Activated naive CD4-positive, alpha-beta T cell treated with anti-CD3 and anti-CD28 coated beads for 36 hours (primary cell): ENCODE data around the gene YARS1. TPM values are rescaled to one million over a fixed set of nuclear protein-coding genes. Genes with fewer than 3 reads are reported as not detected.
"Not testable (repeated sequence)": the region's sequence is repeated elsewhere in the genome, so short reads cannot be mapped to it uniquely, and the experiment has no call there.

Source experiments
- CTCF ChIA-PET: fragments of 350-600 bp; sonication (Branson Sonifier 250); formaldehyde crosslinking; loops from one replicate; lab custom pipeline; 2021; ENCODE audit warnings: antibody characterized with exemption; lab: Charles Lee
- DNase-seq: peaks from one replicate; pipeline ENCODE4 v3.0.0-alpha.2; 2020
- H3K27ac Mint-ChIP-seq: one replicate; pipeline ENCODE4 v1.8.0; 2021; ENCODE audit warnings: mild to moderate bottlenecking, mixed read lengths
- H3K27me3 Mint-ChIP-seq: one replicate; pipeline ENCODE4 v1.8.0; 2021; ENCODE audit warnings: low read depth, mixed read lengths
- H3K36me3 Mint-ChIP-seq: one replicate; pipeline ENCODE4 v1.8.0; 2021; ENCODE audit warnings: low read depth, mixed read lengths
- H3K4me1 Mint-ChIP-seq: one replicate; pipeline ENCODE4 v1.8.0; 2021; ENCODE audit warnings: low read depth, mixed read lengths
- H3K4me3 Mint-ChIP-seq: one replicate; pipeline ENCODE4 v1.8.0; 2021; ENCODE audit warnings: mild to moderate bottlenecking, moderate library complexity, mixed read lengths
- H3K9me3 Mint-ChIP-seq: one replicate; pipeline ENCODE4 v1.8.0; 2021; ENCODE audit warnings: mixed read lengths
- intact Hi-C: fragments of 100-400 bp; cut with micrococcal nuclease; formaldehyde crosslinking; loops from one replicate; pipeline ENCODE4 v1.15.1; 2023
- total RNA-seq, 2 experiments: library from RNA; stranded (reverse); gene quantifications; one replicate each; pipeline ENCODE4 v1.2.3, GENCODE V29; 2021

Gene YARS1
- total RNA-seq, 2 experiments from 2014 or later, result 293 to 312 TPM

DNA sequence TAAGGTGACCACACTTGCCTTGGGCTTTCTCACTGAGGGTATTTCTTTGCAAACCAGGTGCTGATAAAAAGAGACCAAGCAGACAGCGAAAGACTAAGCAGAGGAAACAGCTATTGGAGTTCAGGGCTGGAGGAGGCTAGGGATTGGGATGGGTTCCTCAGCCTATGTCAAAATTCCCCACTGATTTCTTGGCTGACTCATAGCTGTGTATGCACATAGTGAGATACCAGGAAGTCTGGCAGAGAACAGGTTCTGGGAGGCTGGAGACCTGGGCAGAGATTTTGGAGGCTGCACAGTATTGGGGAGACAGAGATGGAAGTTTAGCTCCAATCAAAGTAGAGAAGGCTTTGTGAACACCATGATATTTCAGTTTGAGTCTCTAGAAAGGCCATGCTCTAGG is 25.3 kb downstream of the YARS1 start:
- CTCF ChIA-PET, result interaction anchor here (0.6 kb wide), 1 partner anchor 179 kb away, joined by 3 read pairs; no protein-coding TSS in a partner anchor
- no peak overlapping the region for H3K4me3 Mint-ChIP-seq
- DNase-seq, result no peak
- no peak overlapping the region for H3K27ac Mint-ChIP-seq
- no peaks in the 10 kb centered on the region for H3K27me3 Mint-ChIP-seq
- peaks cover 11% of the 10 kb centered on the region for H3K4me1 Mint-ChIP-seq
- H3K9me3 Mint-ChIP-seq, result no peaks in the 10 kb centered on the region
- peaks cover 37% of the 10 kb centered on the region for H3K36me3 Mint-ChIP-seq
- intact Hi-C loops, result no loop called here

DNA sequence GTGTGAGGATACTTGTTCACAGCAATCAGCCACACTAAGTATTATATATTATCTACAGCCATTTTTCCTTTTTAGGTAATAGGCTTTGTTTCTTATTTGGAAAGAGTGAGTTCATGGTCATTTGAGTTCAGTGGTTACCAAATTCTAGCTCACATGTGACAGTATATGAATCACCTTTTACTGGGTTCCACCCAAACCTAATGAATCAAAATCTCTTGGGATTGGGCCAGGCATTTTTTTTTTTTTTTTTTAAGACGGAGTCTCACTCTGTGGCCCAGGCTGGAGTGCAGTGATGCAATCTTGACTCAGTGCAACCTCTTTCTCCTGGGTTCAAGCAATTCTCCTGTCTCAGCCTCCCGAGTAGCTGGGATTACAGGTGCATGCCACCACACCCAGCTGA is 27.8 kb downstream of the YARS1 start:
- H3K36me3 Mint-ChIP-seq, result peaks cover 43% of the 10 kb centered on the region
- H3K9me3 Mint-ChIP-seq, H3K4me3 Mint-ChIP-seq, intact Hi-C loops, H3K27me3 Mint-ChIP-seq, DNase-seq, H3K27ac Mint-ChIP-seq: not testable (repeated sequence)
- CTCF ChIA-PET, result interaction anchor here (0.7 to 1.1 kb wide), 3 partner anchors 15 to 269 kb away, joined by 3 to 4 read pairs (median 4); no protein-coding TSS in a partner anchor
- peaks cover 10% of the 10 kb centered on the region for H3K4me1 Mint-ChIP-seq

DNA sequence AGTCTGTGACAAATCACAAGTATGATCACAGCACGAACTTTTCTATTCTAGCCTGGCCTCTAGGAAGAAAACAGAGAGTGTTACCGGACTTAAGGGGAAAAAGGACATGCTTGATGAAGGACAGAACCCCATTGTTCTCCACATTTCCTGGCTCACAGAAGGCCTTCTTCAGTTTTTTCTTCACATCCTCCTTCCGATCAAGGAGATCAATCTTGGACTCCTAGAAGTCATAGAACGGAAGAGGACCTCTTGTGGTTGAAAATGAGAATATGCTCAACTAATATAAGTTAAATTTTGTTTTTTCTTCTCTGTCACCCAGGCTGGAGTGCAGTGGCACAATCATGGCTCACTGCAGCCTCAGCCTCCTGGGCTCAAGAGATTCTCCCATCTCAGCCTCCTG is 30.3 kb downstream of the YARS1 start:
- Mint-ChIP-seq H3K36me3 (peaks cover 44% of the 10 kb centered on the region), H3K4me3 (no peak overlapping the region), H3K4me1 (peaks cover 4% of the 10 kb centered on the region), H3K27me3 (no peaks in the 10 kb centered on the region), H3K27ac (no peak overlapping the region), H3K9me3 (no peaks in the 10 kb centered on the region)
- intact Hi-C loops, result no loop called here
- CTCF ChIA-PET, result interaction anchor here (0.6 to 1.3 kb wide), 2 partner anchors 14 to 697 kb away, joined by 3 to 5 read pairs; no protein-coding TSS in a partner anchor
- no peak for DNase-seq

DNA sequence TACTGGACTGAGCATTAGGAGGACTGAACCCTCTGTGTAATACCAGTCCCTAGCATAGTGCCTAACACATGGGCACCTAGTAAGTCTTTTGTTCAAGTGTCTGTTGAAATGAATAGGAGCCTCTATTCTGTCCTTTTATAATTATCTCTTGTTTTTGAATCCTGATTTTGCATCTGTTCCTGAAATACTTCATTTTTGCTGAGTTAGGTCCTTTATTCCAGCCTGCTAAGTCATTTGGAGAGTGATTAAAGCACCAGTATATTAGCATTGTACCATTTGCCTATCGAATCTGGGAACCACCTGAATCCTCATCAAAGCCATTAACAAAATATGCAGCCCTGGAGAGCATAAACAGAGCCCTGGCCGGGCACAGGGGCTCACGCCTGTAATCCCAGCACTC is 32.3 kb downstream of the YARS1 start:
- Mint-ChIP-seq H3K4me3 (no peak overlapping the region), H3K36me3 (peaks cover 49% of the 10 kb centered on the region), H3K27me3 (no peaks in the 10 kb centered on the region), H3K9me3 (no peaks in the 10 kb centered on the region), H3K4me1 (peaks cover 2% of the 10 kb centered on the region), H3K27ac (no peak overlapping the region)
- no peak for DNase-seq
- intact Hi-C loops, result no loop called here
- CTCF ChIA-PET, result no interaction called here

DNA sequence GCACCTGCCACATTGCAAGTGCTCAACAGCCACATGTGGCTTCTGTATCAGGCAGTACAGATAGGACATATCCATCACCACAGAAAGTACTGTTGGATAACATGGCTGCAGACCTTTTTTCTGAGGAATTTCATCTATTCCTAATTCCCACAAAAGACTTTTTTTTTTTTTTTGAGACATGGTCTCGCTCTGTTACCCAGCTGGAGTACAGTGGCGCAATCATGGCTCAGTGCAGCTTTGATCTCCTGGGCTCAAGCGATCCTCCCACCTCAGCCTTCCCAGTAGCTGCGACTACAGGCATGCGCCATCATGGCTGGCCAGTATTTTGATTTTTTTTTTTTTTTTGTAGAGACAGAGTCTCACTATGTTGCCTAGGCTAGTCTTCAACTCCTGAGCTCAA is 33.3 kb downstream of the YARS1 start:
- Mint-ChIP-seq H3K27ac (no peak overlapping the region), H3K27me3 (no peaks in the 10 kb centered on the region)

DNA sequence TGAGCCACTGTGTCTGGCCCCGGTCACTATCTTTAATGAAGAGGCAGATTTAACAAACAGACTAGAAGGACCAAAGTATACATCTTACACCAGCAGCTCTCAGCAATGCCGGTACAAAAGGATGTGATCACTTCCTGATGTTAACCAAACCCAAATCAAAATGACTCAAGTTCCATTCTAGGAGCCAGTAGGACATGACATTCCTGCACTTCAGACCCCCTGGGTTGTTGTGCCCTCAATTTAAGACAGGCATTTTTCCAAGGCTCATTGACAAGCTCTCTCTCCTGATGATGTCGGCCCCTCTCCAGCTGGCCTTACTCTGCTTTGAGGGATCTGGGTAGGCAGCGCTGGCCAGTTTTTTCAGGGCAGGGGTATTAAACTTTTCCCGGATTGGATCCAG is 35.1 kb downstream of the YARS1 start:
- CTCF ChIA-PET, result interaction anchor here (1.2 to 1.4 kb wide), 2 partner anchors 9 to 70 kb away, joined by 4 to 6 read pairs; no protein-coding TSS in a partner anchor
- intact Hi-C loops, result no loop called here
- Mint-ChIP-seq H3K36me3 (peaks cover 61% of the 10 kb centered on the region), H3K27me3 (no peaks in the 10 kb centered on the region), H3K4me3 (no peak overlapping the region), H3K4me1 (peaks cover 2% of the 10 kb centered on the region), H3K27ac (no peak overlapping the region), H3K9me3 (no peaks in the 10 kb centered on the region)
- no peak for DNase-seq

More for the DNA sequence above, 33.3 kb downstream of the YARS1 start:
- peaks cover 2% of the 10 kb centered on the region for H3K4me1 Mint-ChIP-seq
- peaks cover 57% of the 10 kb centered on the region for H3K36me3 Mint-ChIP-seq
- intact Hi-C loops, result no loop called here
- H3K4me3 Mint-ChIP-seq, result no peak overlapping the region
- DNase-seq, result no peak
- no peaks in the 10 kb centered on the region for H3K9me3 Mint-ChIP-seq
- CTCF ChIA-PET, result interaction anchor here (0.6 to 1.8 kb wide), 3 partner anchors 12 to 75 kb away, joined by 3 to 5 read pairs (median 4); no protein-coding TSS in a partner anchor

DNA sequence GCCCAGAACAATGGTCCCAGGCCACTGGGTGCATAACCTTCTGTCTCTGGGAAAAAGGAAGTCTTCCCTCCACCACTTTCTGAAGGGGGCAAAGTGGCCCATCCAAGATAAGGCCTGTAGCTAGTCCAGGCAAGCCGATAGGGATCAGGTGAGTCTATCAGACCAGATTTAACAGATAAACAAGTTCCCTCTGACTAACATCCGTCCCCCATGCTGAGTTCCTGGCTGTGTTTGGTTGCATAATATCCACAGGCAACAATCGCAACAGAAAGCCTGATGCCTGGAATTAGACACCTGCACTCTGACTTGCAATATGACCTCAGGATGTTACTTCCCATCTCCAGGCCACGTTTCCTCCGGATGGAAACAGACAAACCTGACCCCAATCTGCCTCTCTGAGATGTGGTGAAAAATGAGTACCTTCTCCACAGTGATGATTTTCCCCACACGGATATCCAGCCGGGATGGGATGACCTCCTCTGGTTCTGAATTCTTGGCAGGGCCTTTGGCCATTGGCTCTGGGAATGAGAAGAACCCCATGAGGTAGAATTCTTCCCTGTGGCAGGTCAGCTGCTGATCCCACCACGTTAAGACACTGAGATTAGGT is 36.4 kb downstream of the YARS1 start:
- Mint-ChIP-seq H3K9me3 (no peaks in the 10 kb centered on the region), H3K4me1 (peaks cover 2% of the 10 kb centered on the region), H3K4me3 (no peak overlapping the region), H3K27ac (no peak overlapping the region), H3K27me3 (no peaks in the 10 kb centered on the region), H3K36me3 (peaks cover 55% of the 10 kb centered on the region)
- CTCF ChIA-PET, result no interaction called here
- DNase-seq, result no peak
- intact Hi-C loops, result no loop called here

DNA sequence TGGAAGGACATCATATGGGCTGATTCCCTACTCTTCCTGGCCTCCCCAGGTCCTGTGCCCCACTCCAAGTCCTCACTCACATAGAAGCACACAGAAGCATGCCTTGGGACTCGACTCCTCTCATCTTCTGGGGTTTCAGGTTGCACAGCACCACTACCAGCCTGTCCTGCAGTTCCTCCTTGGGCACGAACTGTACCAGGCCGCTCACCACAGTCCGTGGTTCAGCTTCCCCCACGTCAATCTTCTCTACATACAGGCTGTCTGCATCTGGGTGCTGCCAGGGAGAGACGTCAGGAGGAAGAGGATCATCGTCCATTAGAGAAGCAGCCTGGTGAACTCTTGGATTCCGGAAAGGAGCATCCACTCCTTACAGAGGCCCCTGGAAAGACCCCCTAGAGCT is 37.2 kb downstream of the YARS1 start:
- Mint-ChIP-seq H3K36me3 (peaks cover 56% of the 10 kb centered on the region), H3K27ac (no peak overlapping the region), H3K27me3 (no peaks in the 10 kb centered on the region)

DNA sequence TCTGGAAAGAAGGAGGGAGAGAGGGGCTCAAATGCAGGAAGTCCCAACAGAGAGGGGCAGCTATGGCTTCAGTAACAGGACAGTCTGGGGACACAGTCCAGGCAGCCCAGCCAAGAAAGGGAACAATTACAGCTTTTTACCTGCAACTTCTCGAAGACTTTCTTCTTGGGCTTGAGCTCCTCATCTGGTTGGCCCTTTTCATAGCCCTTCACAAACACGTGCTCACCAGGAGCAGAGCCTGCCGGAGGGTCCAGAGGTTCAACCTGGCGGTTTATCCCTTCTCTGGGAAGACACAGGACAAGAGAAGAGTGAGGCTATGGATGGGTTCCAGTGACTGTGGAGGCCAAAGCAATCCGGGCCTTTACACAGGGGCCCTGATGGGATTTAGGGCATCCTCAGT is 37.9 kb downstream of the YARS1 start:
- Mint-ChIP-seq H3K4me3 (no peak overlapping the region), H3K9me3 (no peaks in the 10 kb centered on the region), H3K36me3 (peaks cover 51% of the 10 kb centered on the region), H3K4me1 (peaks cover 7% of the 10 kb centered on the region), H3K27me3 (no peaks in the 10 kb centered on the region), H3K27ac (no peak overlapping the region)
- CTCF ChIA-PET, result no interaction called here
- no peak for DNase-seq
- intact Hi-C loops, result no loop called here

More for the DNA sequence above, 37.2 kb downstream of the YARS1 start:
- intact Hi-C loops, result no loop called here
- DNase-seq, result no peak
- H3K4me3 Mint-ChIP-seq, result no peak overlapping the region
- peaks cover 7% of the 10 kb centered on the region for H3K4me1 Mint-ChIP-seq
- CTCF ChIA-PET, result no interaction called here
- no peaks in the 10 kb centered on the region for H3K9me3 Mint-ChIP-seq

DNA sequence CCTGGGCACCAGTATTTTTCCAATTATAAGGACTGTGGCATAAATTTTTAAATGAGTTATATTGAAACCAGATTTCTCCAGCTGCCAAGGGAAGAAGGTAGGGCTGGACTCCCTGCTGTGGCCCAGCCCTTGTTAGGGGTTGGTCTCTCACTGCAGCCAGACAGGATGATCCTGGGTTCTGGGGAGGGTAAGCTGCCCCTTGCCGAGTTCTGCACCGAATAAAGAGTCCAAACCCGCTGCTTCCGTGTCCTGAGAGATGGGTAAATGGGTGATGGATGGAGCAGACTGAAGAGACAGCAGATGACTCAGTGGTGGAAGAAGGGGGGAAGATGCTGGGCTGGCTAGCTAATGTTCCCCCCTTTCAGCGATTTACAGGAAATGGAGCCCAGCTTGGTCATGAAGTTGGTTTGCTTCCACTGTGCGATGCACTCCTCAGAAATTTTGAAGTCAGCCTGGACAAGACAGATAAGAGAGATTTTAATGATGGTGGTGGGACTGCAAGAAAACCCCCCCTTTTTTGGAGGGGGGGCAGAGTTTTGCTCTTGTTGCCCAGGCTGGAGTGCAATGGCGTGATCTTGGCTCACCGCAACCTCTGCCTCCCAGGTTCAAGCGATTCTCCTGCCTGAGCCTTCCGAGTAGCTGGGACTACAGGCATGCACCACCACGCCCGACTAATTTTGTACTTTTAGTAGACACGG is 41.4 kb downstream of the YARS1 start:
- Mint-ChIP-seq H3K27ac (peak overlapping the region; percentile 59), H3K4me3 (no peak overlapping the region)
- intact Hi-C loops, result no loop called here

DNA sequence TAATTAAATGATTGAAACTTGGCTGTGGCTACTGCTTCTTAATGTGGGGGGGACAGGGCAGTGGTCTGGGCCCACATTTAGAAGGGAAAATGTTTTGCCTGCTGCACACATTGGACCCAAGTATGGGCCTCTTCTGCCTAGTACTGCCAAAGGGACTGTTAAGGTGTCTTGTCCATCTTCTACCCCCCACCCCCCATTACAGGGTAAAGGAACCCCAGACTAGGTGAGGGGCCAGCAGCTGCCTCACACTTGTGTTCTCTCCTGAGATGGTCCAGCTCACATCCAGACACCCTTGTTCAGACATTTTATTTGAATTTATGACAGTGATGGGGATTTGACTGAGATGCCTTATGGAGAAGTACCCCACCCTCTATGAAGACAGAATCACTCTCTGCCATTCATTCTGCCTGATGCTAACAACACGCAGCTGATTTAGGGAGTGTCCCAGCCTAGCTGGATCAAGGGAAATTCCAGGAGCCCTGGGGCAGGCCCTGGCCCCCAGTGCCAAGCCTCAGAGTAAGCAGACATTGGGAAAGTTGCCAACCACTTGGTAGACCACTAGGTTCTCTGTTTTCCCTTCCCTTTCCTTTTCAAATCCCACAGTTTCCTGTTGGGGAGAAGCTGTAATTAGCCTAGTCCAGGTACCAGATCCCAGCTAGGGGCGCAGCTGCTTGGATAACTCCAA is 42.1 kb downstream of the YARS1 start:
- H3K9me3 Mint-ChIP-seq, result no peaks in the 10 kb centered on the region
- intact Hi-C loops, result no loop called here
- H3K27me3 Mint-ChIP-seq, result no peaks in the 10 kb centered on the region
- CTCF ChIA-PET, result interaction anchor here (0.6 to 6.5 kb wide), 8 partner anchors 14 to 256 kb away, joined by 3 to 126 read pairs (median 8); no protein-coding TSS in a partner anchor
- peaks cover 10% of the 10 kb centered on the region for H3K4me1 Mint-ChIP-seq
- no peak overlapping the region for H3K4me3 Mint-ChIP-seq
- peaks cover 25% of the 10 kb centered on the region for H3K36me3 Mint-ChIP-seq
- H3K27ac Mint-ChIP-seq, result peak overlapping the region; percentile 68
- DNase-seq, result no peak

More for the DNA sequence above, 41.4 kb downstream of the YARS1 start:
- Mint-ChIP-seq H3K36me3 (peaks cover 31% of the 10 kb centered on the region), H3K4me1 (peaks cover 10% of the 10 kb centered on the region), H3K27me3 (no peaks in the 10 kb centered on the region), H3K9me3 (no peaks in the 10 kb centered on the region)
- no peak for DNase-seq
- CTCF ChIA-PET, result interaction anchor here (0.6 to 6.5 kb wide), 8 partner anchors 18 to 257 kb away, joined by 3 to 126 read pairs (median 8); no protein-coding TSS in a partner anchor

DNA sequence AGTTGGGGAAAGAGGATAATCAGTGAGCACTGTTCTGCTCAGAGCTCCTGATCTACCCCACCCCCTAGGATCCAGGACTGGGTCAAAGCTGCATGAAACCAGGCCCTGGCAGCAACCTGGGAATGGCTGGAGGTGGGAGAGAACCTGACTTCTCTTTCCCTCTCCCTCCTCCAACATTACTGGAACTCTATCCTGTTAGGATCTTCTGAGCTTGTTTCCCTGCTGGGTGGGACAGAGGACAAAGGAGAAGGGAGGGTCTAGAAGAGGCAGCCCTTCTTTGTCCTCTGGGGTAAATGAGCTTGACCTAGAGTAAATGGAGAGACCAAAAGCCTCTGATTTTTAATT is 42.7 kb downstream of the YARS1 start:
- Mint-ChIP-seq H3K27ac (peak overlapping the region; percentile 65), H3K9me3 (no peaks in the 10 kb centered on the region), H3K4me3 (no peak overlapping the region), H3K27me3 (no peaks in the 10 kb centered on the region), H3K36me3 (peaks cover 20% of the 10 kb centered on the region), H3K4me1 (peaks cover 10% of the 10 kb centered on the region)
- DNase-seq, result no peak
- intact Hi-C loops, result no loop called here
- CTCF ChIA-PET, result interaction anchor here (0.6 to 6.5 kb wide), 8 partner anchors 15 to 256 kb away, joined by 3 to 126 read pairs (median 10); no protein-coding TSS in a partner anchor
